Fibroblast of skin of scalp (primary cell): Measurements from ENCODE around the gene CAB39.

Source experiments
- DNase-seq: peaks from one replicate; pipeline ENCODE4 v3.0.0-alpha.2; 2013

The CAB39 gene

GRCh38 chr2:230823264-230823964 is 110.8 kb downstream of the CAB39 start:
- DNase-seq: no peak

GRCh38 chr2:230824406-230824978 is 111.8 kb downstream of the CAB39 start:
- DNase-seq: peak; percentile 83

GRCh38 chr2:230825354-230825753 is 112.7 kb downstream of the CAB39 start:
- DNase-seq: no peak

- DNase-seq: no peak
Measured at GRCh38 chr2:230827774-230828271, 115.2 kb downstream of the CAB39 start.

- DNase-seq: no peak
Measured at GRCh38 chr2:230828272-230828961, 115.8 kb downstream of the CAB39 start.

GRCh38 chr2:230829293-230829692 is 116.7 kb downstream of the CAB39 start:
- DNase-seq: no peak

- no peak for DNase-seq
Measured at GRCh38 chr2:230829959-230830358, 117.3 kb downstream of the CAB39 start.

GRCh38 chr2:230830428-230830827 is 117.8 kb downstream of the CAB39 start:
- DNase-seq: no peak

GRCh38 chr2:230840301-230840700 is 127.7 kb downstream of the CAB39 start:
- no peak for DNase-seq

GRCh38 chr2:230842473-230842872 is 129.8 kb downstream of the CAB39 start:
- no peak for DNase-seq

GRCh38 chr2:230843132-230843531 is 130.5 kb downstream of the CAB39 start:
- no peak for DNase-seq

GRCh38 chr2:230846360-230846759 is 133.7 kb downstream of the CAB39 start:
- no peak for DNase-seq

- DNase-seq: peak; percentile 83
Measured at GRCh38 chr2:230847883-230848388, 135.3 kb downstream of the CAB39 start.

GRCh38 chr2:230849633-230850357 is 137.2 kb downstream of the CAB39 start:
- peak; percentile 27 for DNase-seq

- no peak for DNase-seq
Measured at GRCh38 chr2:230850358-230850658, 137.7 kb downstream of the CAB39 start.

GRCh38 chr2:230852113-230852512 is 139.5 kb downstream of the CAB39 start:
- DNase-seq: no peak

- no peak for DNase-seq
Measured at GRCh38 chr2:230861552-230862255, 149.1 kb downstream of the CAB39 start.

- no peak for DNase-seq
Measured at GRCh38 chr2:230862292-230862691, 149.7 kb downstream of the CAB39 start.

- no peak for DNase-seq
Measured at GRCh38 chr2:230863031-230863430, 150.4 kb downstream of the CAB39 start.

- no peak for DNase-seq
Measured at GRCh38 chr2:230863442-230864121, 150.9 kb downstream of the CAB39 start.

- DNase-seq: no peak
Measured at GRCh38 chr2:230864122-230864604, 151.5 kb downstream of the CAB39 start.
